Gastrocnemius medialis (tissue), 4 donors: ENCODE data around the gene MTHFD2. TPM values are rescaled to one million over a fixed set of nuclear protein-coding genes. Genes with fewer than 3 reads are reported as not detected.
"Not testable (repeated sequence)": the region's sequence is repeated elsewhere in the genome, so short reads cannot be mapped to it uniquely, and the experiment has no call there.

ENCODE experiments used
- ATAC-seq, 2 donors: fragments of 150-250 bp; one replicate each; pipeline ENCODE4 v1.9.1; 2016
- DNase-seq, 2 donors: peaks; one replicate each; pipeline ENCODE4 v3.0.0-alpha.2; 2019
- H3K27ac ChIP-seq, 4 donors: fragments of 200-600 bp; sonication (generic); 1 replicate in 1 of 4; 2 replicates in 3 of 4; pipeline ENCODE4 v1.5.1; 2016 to 2018; ENCODE audit warnings: mild to moderate bottlenecking in 2 of 4, moderate library complexity in 1 of 4
- H3K27me3 ChIP-seq, 3 donors: fragments of 200-600 bp; sonication (generic) in 2 of 3; 1 replicate in 1 of 3; 2 replicates in 2 of 3; pipeline versions ENCODE4 v1.5.1 to v1.6.0; 2016 to 2019; ENCODE audit warnings: mild to moderate bottlenecking in 1 of 3, moderate library complexity in 1 of 3
- H3K36me3 ChIP-seq, 2 donors: fragments of 200-600 bp; sonication (generic) in 1 of 2; one replicate each; pipeline ENCODE4 v1.5.1; 2017 to 2018
- H3K4me1 ChIP-seq, 2 donors: fragments of 200-600 bp; sonication (generic) in 1 of 2; one replicate each; pipeline ENCODE4 v1.5.1; 2016 to 2017; ENCODE audit warnings: mild to moderate bottlenecking in 2 of 2
- H3K4me3 ChIP-seq, 4 donors: fragments of 200-600 bp; sonication (generic) in 3 of 4; 1 replicate in 1 of 4; 2 replicates in 3 of 4; pipeline ENCODE4 v1.5.1; 2016 to 2019; ENCODE audit warnings: mild to moderate bottlenecking in 2 of 4
- H3K9me3 ChIP-seq, 3 donors: fragments of 200-600 bp; sonication (generic) in 2 of 3; 1 replicate in 1 of 3; 2 replicates in 2 of 3; pipeline ENCODE4 v1.5.1; 2016 to 2019
- POLR2A ChIP-seq, 2 donors: fragments of 450-650 bp; IDR thresholded peaks; one replicate each; pipeline ENCODE4 v1.6.1; 2017; ENCODE audit warnings: antibody characterized with exemption in 2 of 2, mild to moderate bottlenecking in 2 of 2, moderate library complexity in 2 of 2
- in situ Hi-C, 4 donors: fragments of 200-750 bp; cut with MboI; loops; one replicate each; pipeline versions ENCODE4 v1.15.0 to v1.8.0; 2017; ENCODE audit warnings: low sequenced_read_pairs in 4 of 4
- intact Hi-C: fragments of 100-400 bp; cut with DNase I; formaldehyde crosslinking; loops from one replicate; pipeline ENCODE4 v1.15.1; 2023; ENCODE audit warnings: low total_unique reads
- total RNA-seq, 4 donors: library from RNA; depleted of rRNA; stranded (reverse); fragments of >200 nt; gene quantifications; one replicate each; pipeline versions ENCODE4 v1.1.0 to v1.2.3, GENCODE V29; 2016
- TF ChIP-seq, protein P1 (sequence below), 5 experiments: fragments of 450-650 bp in 3 of 5; fragments of 200-600 bp in 2 of 5; sonication (generic) in 2 of 5; IDR thresholded peaks in 4 of 5; conservative IDR thresholded peaks in 1 of 5; 1 replicate in 4 of 5; 2 replicates in 1 of 5; pipeline ENCODE4 v1.5.1; 2016 to 2019; ENCODE audit warnings: antibody characterized with exemption in 5 of 5, mild to moderate bottlenecking in 3 of 5, moderate library complexity in 3 of 5

MTHFD2 gene
- total RNA-seq, 4 donors from 2014 or later, result 29.0 to 53.5 (median 32.5) TPM

DNA sequence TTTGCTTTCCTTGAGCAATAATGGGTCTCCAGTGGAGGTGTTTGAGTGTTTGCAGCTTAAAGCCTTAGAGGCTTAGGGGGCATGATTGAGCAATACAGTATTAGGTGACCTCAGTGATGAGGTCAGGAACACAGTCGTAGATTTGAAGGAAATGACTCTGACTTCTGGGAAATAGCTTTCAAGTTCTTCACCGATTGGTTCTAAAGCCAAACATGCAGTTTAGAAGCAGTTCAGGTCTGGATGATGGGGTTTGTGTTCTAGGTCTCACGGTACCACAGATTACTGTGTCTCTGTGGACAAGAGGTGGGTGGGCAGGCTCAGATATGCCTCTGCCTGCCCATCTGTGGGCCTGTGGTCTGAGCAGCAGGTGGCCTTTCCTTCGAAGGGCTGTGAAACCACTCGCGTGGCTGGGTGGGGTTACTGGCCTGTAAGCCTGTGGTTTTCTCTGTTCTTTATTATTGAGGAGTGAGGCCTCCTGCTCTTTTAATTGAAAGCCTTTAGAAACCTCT lies 7.8 kb downstream of the MTHFD2 start:
- no peak for TF ChIP-seq POLR2A (IDR thresholded peaks at IDR 0.05)
- TF ChIP-seq, protein P1, sequence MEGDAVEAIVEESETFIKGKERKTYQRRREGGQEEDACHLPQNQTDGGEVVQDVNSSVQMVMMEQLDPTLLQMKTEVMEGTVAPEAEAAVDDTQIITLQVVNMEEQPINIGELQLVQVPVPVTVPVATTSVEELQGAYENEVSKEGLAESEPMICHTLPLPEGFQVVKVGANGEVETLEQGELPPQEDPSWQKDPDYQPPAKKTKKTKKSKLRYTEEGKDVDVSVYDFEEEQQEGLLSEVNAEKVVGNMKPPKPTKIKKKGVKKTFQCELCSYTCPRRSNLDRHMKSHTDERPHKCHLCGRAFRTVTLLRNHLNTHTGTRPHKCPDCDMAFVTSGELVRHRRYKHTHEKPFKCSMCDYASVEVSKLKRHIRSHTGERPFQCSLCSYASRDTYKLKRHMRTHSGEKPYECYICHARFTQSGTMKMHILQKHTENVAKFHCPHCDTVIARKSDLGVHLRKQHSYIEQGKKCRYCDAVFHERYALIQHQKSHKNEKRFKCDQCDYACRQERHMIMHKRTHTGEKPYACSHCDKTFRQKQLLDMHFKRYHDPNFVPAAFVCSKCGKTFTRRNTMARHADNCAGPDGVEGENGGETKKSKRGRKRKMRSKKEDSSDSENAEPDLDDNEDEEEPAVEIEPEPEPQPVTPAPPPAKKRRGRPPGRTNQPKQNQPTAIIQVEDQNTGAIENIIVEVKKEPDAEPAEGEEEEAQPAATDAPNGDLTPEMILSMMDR (IDR thresholded peaks at IDR 0.05 in 4 of 5, conservative IDR thresholded peaks at IDR 0.05 in 1 of 5), result no peak
- no peaks in the 10 kb centered on the region for H3K27me3 ChIP-seq
- H3K4me1 ChIP-seq, result peaks cover 37 to 39% of the 10 kb centered on the region in 2 donors
- H3K36me3 ChIP-seq, result peaks cover 0 to 37% of the 10 kb centered on the region in 2 donors
- intact Hi-C loops (no loop called here), in situ Hi-C loops (no loop called here)
- ATAC-seq (no peak), DNase-seq (no peak)
- no peaks in the 10 kb centered on the region for H3K9me3 ChIP-seq
- H3K4me3 ChIP-seq, result no peak overlapping the region
- peak overlapping the region; percentile 65 to 89 (median 82) for H3K27ac ChIP-seq

DNA sequence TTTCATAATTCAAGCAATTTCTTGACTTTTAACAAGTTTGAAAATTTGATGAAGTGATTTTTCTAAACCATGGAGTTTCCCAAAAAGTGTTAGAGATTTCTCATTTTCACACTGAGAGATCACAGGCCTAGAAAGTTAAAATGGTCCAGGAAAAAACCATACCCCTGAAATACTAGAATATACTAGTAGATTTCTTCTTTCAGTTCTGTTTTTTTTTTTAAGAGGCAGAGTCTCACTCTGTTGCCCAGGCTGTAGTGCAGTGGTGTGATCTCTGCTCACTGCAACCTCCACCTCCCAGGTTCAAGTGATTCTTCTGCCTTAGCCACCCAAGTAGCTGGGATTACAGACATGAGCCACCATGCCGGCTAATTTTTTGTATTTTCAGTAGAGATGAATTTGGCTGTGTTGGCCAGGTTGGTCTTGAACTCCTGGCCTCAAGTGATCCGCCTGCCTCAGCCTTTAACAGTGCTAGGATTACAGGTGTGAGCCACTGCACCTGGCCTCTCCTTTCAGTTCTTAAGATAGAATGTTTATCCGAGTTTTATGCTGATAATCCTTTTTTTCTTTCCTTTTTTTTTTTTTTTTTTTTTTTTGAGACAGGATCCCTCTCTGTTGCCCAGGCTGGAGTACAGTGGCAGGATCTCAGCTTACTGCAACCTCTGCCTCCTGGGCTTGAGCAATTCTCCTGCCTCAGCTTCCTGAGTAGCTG lies 14.4 kb downstream of the MTHFD2 start:
- peaks cover 0 to 82% of the 10 kb centered on the region in 2 donors for H3K36me3 ChIP-seq
- H3K27me3 ChIP-seq, result no peaks in the 10 kb centered on the region
- in situ Hi-C loops, result no loop called here
- no peaks in the 10 kb centered on the region for H3K9me3 ChIP-seq
- no peak overlapping the region for H3K27ac ChIP-seq
- TF ChIP-seq, protein P1 (IDR thresholded peaks at IDR 0.05 in 4 of 5, conservative IDR thresholded peaks at IDR 0.05 in 1 of 5), result no peak
- no peak for TF ChIP-seq POLR2A (IDR thresholded peaks at IDR 0.05)
- no peaks in the 10 kb centered on the region for H3K4me1 ChIP-seq
- ATAC-seq (no peak), DNase-seq (no peak)
- no peak overlapping the region for H3K4me3 ChIP-seq
- intact Hi-C loops, result no loop called here

DNA sequence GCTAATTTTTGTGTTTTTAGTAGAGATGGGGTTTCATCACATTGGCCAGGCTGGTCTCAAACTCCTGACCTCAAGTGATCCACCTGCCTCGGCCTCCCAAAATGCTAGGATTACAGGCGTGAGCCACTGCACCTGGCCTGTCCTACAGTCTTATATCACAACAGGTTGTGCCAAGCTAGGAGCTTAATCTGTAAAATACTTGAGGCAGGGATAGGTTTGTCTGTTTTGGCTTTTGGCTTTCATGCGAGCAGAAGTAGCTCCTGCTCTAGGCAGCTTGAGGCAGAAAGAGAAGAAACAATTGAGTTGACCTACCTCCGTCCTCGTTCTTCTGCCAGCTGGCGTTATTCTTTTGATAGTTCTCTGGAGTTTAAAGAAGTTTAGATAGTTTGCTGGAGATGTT lies 17.4 kb downstream of the MTHFD2 start:
- H3K4me3 ChIP-seq, ATAC-seq, H3K4me1 ChIP-seq, H3K27me3 ChIP-seq, DNase-seq, H3K27ac ChIP-seq, intact Hi-C loops, in situ Hi-C loops, H3K9me3 ChIP-seq: not testable (repeated sequence)
- peaks cover 0 to 54% of the 10 kb centered on the region in 2 donors for H3K36me3 ChIP-seq

DNA sequence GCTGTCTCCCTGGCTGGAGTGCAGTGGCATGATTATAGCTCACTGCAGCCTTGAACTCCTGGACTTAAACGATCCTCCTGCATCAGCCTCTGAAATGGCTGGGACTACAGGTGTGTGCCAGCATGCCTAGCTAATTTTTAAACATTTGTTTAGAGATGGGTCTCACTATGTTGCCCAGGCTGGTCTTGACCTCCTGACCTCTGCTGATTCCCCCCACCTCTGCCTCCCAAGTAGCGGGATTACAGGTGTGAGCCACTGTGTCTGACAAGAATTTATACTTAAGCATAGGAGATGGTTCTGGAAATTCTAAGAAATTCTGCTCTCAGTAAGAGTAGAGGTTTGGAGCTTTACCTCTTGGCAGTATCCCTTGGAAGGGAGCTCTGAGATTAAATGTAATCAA lies 18.2 kb downstream of the MTHFD2 start:
- in situ Hi-C loops, result no loop called here
- TF ChIP-seq, protein P1 (IDR thresholded peaks at IDR 0.05 in 4 of 5, conservative IDR thresholded peaks at IDR 0.05 in 1 of 5), result no peak
- no peak for TF ChIP-seq POLR2A (IDR thresholded peaks at IDR 0.05)
- Histone ChIP-seq H3K36me3 (peaks cover 0 to 52% of the 10 kb centered on the region in 2 donors), H3K4me1 (no peaks in the 10 kb centered on the region), H3K9me3 (no peaks in the 10 kb centered on the region), H3K27ac (no peak overlapping the region), H3K4me3 (no peak overlapping the region), H3K27me3 (no peaks in the 10 kb centered on the region)
- intact Hi-C loops, result no loop called here
- DNase-seq, result no peak
- ATAC-seq, result no peak

DNA sequence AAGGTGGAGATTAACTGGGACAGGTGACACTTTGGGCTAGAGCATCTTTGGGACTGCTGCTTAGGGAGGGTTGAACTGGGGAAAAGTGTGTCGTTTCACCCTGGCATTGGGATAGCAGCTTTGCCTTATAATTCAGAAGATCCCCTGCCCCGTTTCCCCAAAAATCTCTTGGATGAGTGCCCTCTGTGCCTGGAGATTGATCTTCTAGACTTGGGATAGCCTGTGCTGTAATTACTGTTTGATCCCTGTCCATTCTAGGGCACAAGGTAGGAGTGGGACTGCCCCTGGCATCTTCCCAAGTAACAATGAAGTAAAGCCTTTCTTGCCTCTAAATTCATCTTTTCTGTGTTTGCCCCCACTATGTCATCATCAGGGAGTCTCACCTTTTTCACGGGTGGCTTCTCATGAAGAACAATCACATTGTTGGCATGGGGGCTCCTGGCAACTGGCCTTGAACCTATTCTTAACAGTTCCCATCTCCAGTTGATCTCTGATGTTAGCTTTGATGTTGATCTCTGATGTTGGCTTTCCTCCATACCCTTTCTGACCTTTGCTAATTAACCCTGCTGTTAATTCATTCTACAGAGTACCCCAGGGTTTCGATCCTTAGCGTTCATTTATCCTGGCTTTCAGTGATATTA lies 21.6 kb downstream of the MTHFD2 start:
- in situ Hi-C loops, result no loop called here
- H3K27me3 ChIP-seq, result no peaks in the 10 kb centered on the region

More for the DNA sequence above, 21.6 kb downstream of the MTHFD2 start:
- ATAC-seq (no peak), DNase-seq (no peak)
- Histone ChIP-seq H3K9me3 (no peaks in the 10 kb centered on the region), H3K4me3 (no peak overlapping the region), H3K36me3 (peaks cover 0 to 19% of the 10 kb centered on the region in 2 donors), H3K4me1 (no peaks in the 10 kb centered on the region), H3K27ac (no peak overlapping the region)
- TF ChIP-seq, protein P1 (IDR thresholded peaks at IDR 0.05 in 4 of 5, conservative IDR thresholded peaks at IDR 0.05 in 1 of 5), result no peak
- no peak for TF ChIP-seq POLR2A (IDR thresholded peaks at IDR 0.05)
- intact Hi-C loops, result no loop called here
